PC-9 (cell line): ENCODE data around the gene ZNF777.

Experiments used
- CTCF ChIP-seq: fragments of 200-600 bp; sonication (generic); conservative IDR thresholded peaks from 2 replicates; pipeline ENCODE4 v1.6.1; 2017; ENCODE audit warnings: mixed run types, antibody characterized with exemption, mild to moderate bottlenecking, moderate library complexity
- EZH2 ChIP-seq: fragments of 200-600 bp; sonication (generic); IDR thresholded peaks from 2 replicates; pipeline ENCODE4 v1.8.0; 2017; ENCODE audit warnings: antibody characterized with exemption, low read depth

GRCh38 chr7:149430192-149430591 is 30.7 kb downstream of the ZNF777 start:
- TF ChIP-seq EZH2 (no peak), CTCF (no peak)
